WI38 (cell line): Measurements from ENCODE around the gene N4BP3.
"Not testable (repeated sequence)": the region's sequence is repeated elsewhere in the genome, so short reads cannot be mapped to it uniquely, and the experiment has no call there.

Experiments
- H3K4me3 ChIP-seq: 2 replicates; pipeline ENCODE4 v1.5.1; 2011; ENCODE audit warnings: low read depth, mild to moderate bottlenecking, control low read depth, low read length
- CTCF ChIP-seq: IDR thresholded peaks from 2 replicates; pipeline ENCODE4 v1.5.1; 2012; ENCODE audit warnings: low read depth, mild to moderate bottlenecking, control low read depth, low read length

N4BP3 gene

GRCh38 chr5:178085316-178085715 is 28.0 kb upstream of the N4BP3 start:
- no peak for TF ChIP-seq CTCF
- H3K4me3 ChIP-seq = no peak overlapping the region

- no peak overlapping the region for H3K4me3 ChIP-seq
- TF ChIP-seq CTCF = no peak
Measured at GRCh38 chr5:178086266-178086665, 27.1 kb upstream of the N4BP3 start.

- H3K4me3 ChIP-seq = not testable (repeated sequence)
Measured at GRCh38 chr5:178087199-178087598, 26.1 kb upstream of the N4BP3 start.

GRCh38 chr5:178090856-178091255 is 22.5 kb upstream of the N4BP3 start:
- H3K4me3 ChIP-seq = no peak overlapping the region

GRCh38 chr5:178093134-178093533 is 20.2 kb upstream of the N4BP3 start:
- no peak overlapping the region for H3K4me3 ChIP-seq
- no peak for TF ChIP-seq CTCF

More at GRCh38 chr5:178090856-178091255, 22.5 kb upstream of the N4BP3 start:
- TF ChIP-seq CTCF = no peak

- H3K4me3 ChIP-seq = no peak overlapping the region
- TF ChIP-seq CTCF = no peak
Measured at GRCh38 chr5:178094345-178094744, 19.0 kb upstream of the N4BP3 start.

GRCh38 chr5:178098685-178099084 is 14.6 kb upstream of the N4BP3 start:
- H3K4me3 ChIP-seq = no peak overlapping the region
- TF ChIP-seq CTCF = no peak

GRCh38 chr5:178103612-178104011 is 9.7 kb upstream of the N4BP3 start:
- no peak for TF ChIP-seq CTCF
- H3K4me3 ChIP-seq = no peak overlapping the region
